Skeletal muscle tissue (tissue), 4 donors: ENCODE results near the gene LRBA. TPM values are rescaled to one million over a fixed set of nuclear protein-coding genes. Genes with fewer than 3 reads are reported as not detected.
"Not testable (repeated sequence)": the region's sequence is repeated elsewhere in the genome, so short reads cannot be mapped to it uniquely, and the experiment has no call there.

Source experiments
- H3K27ac ChIP-seq: one replicate; pipeline ENCODE4 v1.7.0; 2013; ENCODE audit warnings: mild to moderate bottlenecking, low read depth, low read length, inconsistent platforms
- H3K27me3 ChIP-seq, 3 donors: one replicate each; pipeline ENCODE4 v1.7.0; 2013; ENCODE audit warnings: low read length in 3 of 3; ENCODE audit not compliant: control insufficient read depth in 3 of 3, insufficient read depth in 3 of 3
- H3K36me3 ChIP-seq, 3 donors: one replicate each; pipeline ENCODE4 v1.7.0; 2013; ENCODE audit warnings: low read length in 3 of 3; ENCODE audit not compliant: control insufficient read depth in 3 of 3, insufficient read depth in 3 of 3
- H3K4me1 ChIP-seq, 3 donors: one replicate each; pipeline ENCODE4 v1.7.0; 2013; ENCODE audit warnings: low read length in 3 of 3, mild to moderate bottlenecking in 3 of 3; ENCODE audit not compliant: control insufficient read depth in 3 of 3, insufficient read depth in 3 of 3
- H3K4me3 ChIP-seq, 3 donors: one replicate each; pipeline ENCODE4 v1.7.0; 2013; ENCODE audit warnings: low read length in 3 of 3
- H3K9ac ChIP-seq, 3 donors: one replicate each; pipeline ENCODE4 v1.7.0; 2013; ENCODE audit warnings: low read length in 3 of 3, mild to moderate bottlenecking in 3 of 3, moderate library complexity in 2 of 3, low read depth in 1 of 3
- H3K9me3 ChIP-seq, 3 donors: one replicate each; pipeline ENCODE4 v1.7.0; 2013; ENCODE audit warnings: low read length in 3 of 3; ENCODE audit not compliant: control insufficient read depth in 3 of 3
- total RNA-seq: library from RNA; depleted of rRNA; stranded (reverse); fragments of >200 nt; gene quantifications from one replicate; pipeline ENCODE4 v1.2.3, GENCODE V29; 2014
- donor health status: Osteomylitis.

The LRBA gene
- total RNA-seq, result 58.5 TPM

DNA sequence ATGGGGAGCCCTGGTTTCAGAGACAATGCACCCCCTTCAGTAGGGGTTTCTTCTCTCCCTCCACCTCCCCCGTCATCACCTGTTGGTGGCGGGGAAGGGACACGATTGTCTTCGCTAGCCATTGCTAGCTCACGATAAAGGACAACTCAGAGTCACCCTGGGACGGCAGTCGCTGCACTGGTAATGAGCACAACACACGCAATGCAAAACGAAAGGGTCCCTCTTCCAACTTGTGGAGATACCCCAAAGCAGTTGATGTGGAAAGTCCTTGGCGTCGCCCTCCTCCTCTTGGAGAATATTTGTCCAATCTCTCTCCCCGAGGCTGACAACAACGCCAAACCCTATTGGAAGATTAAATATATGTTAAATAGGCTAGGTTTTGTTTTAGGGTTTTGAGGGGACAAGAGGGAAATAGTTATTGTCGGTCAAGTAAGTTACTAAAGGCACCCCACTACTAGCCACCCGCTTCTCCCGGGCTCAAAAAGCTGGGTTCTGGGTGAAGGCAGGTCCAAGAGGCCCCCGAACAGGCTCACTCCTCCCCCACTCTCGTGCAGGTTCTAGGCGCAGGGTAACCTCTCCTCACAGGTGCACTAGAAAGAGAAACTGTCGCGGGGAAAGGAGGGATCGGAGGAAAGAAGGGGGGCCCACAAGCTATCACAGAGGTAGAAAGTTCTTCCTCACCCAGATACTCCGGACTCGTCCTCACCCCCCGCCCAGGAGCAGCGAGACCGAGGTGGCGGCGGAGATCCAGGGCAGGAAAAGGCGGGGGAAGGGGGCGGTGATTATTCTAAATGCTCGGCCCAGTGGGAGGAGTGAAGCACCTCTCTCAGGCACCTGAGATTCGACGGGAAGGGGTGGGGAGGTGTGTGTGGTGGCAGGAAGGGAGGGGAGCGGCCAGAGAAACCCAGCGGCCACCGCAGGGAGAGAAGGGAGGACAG is at the start of gene LRBA:
Gene LRBA, minus strand, starts transcription at position 764 of the 938 bp plus-strand sequence. Its CDS starts 642 bp downstream, at position 122.
- Histone ChIP-seq H3K27me3 (no peaks in the 10 kb centered on the region), H3K27ac (peak within 1 kb of the TSS; percentile 77), H3K9ac (peak within 1 kb of the TSS; percentile 90 to 94 (median 94)), H3K4me3 (peak within 1 kb of the TSS; percentile 92 to 98 (median 96)), H3K36me3 (no peaks in the 10 kb centered on the region), H3K9me3 (no peaks in the 10 kb centered on the region), H3K4me1 (peaks cover 13 to 19% (median 16%) of the 10 kb centered on the region in 3 donors)

GRCh38 chr4:151063143-151063542 is 48.1 kb upstream of the LRBA start:
- H3K27ac ChIP-seq, H3K9me3 ChIP-seq, H3K9ac ChIP-seq, H3K4me1 ChIP-seq, H3K36me3 ChIP-seq, H3K27me3 ChIP-seq, H3K4me3 ChIP-seq: not testable (repeated sequence)

DNA sequence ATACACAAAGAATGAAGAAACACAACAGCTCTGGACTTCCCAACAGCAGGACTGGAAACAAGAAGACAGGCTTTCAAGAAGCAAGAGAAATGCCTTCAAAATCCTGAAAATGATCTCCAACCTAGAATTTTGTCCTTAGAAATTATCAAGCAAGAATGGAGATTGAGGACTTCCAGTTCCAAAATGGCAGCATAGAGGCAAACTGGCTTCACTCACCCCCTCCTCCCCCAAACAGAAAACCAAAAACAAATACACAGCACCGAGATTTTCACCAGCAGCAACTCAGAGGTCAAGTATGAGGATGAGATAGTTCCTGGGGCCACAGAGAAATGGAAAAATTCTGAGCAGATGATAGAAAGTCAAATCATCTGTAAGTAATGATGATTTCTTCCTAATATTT is 40.5 kb upstream of the LRBA start:
- Histone ChIP-seq H3K9me3 (no peaks in the 10 kb centered on the region), H3K4me1 (no peaks in the 10 kb centered on the region), H3K36me3 (no peaks in the 10 kb centered on the region), H3K27ac (no peak overlapping the region), H3K9ac (no peak overlapping the region), H3K27me3 (no peaks in the 10 kb centered on the region), H3K4me3 (no peak overlapping the region)

- H3K9me3 ChIP-seq, result no peaks in the 10 kb centered on the region
- no peak overlapping the region for H3K9ac ChIP-seq
- H3K4me3 ChIP-seq, result no peak overlapping the region
Measured at GRCh38 chr4:151052785-151053184, 37.7 kb upstream of the LRBA start.

DNA sequence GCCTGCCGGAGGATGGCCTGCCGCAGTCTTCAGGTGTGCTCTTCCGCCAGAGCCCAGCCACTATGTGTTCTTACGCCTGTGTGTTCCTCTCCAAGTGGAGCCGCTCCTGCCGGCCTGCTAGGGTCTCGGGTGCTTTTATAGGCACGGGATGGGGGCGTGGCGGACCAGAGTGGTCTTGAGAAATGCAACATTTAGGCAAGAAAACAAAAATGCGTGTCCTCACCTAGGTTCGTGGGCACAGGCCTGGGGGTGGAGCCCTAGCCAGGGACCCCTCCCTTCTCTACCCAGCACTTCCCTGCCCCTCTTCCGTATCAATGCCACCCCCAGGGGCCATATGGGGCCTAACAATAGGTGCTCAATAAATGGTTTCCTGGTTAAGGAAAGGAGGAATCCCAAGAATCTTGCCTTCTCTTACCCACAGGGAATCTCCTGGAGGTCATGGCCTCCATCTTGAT is 34.4 kb upstream of the LRBA start:
- no peaks in the 10 kb centered on the region for H3K36me3 ChIP-seq
- no peaks in the 10 kb centered on the region for H3K9me3 ChIP-seq
- H3K27me3 ChIP-seq, result no peaks in the 10 kb centered on the region
- no peak overlapping the region for H3K9ac ChIP-seq
- no peak overlapping the region for H3K4me3 ChIP-seq
- H3K4me1 ChIP-seq, result no peaks in the 10 kb centered on the region
- no peak overlapping the region for H3K27ac ChIP-seq

More at GRCh38 chr4:151052785-151053184, 37.7 kb upstream of the LRBA start:
- Histone ChIP-seq H3K27me3 (no peaks in the 10 kb centered on the region), H3K27ac (no peak overlapping the region), H3K36me3 (no peaks in the 10 kb centered on the region), H3K4me1 (no peaks in the 10 kb centered on the region)

DNA sequence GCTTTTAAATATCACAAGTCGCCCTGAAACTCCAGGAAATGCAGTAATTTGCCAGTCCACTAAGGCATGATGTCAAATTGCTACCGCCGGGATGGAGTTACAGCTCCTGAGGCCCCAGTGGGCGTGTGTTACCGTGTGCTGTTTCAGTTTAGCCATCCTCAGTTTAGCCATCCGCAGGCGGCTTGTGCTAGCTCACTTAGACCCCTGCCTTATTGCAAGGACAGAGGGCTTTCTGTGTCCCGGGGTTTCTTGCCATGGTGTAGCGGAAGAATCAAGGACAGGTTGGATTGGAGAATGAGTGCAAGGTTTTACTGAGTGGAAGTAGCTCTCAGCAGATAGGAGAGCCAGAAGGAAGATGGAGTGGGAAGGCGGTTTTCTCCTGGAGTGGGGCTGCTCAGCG is 33.8 kb upstream of the LRBA start:
- Histone ChIP-seq H3K9me3 (no peaks in the 10 kb centered on the region), H3K27me3 (no peaks in the 10 kb centered on the region), H3K36me3 (no peaks in the 10 kb centered on the region), H3K4me3 (no peak overlapping the region), H3K27ac (no peak overlapping the region), H3K9ac (no peak overlapping the region), H3K4me1 (no peaks in the 10 kb centered on the region)

GRCh38 chr4:151046609-151047008 is 31.5 kb upstream of the LRBA start:
- Histone ChIP-seq H3K27me3 (no peaks in the 10 kb centered on the region), H3K27ac (no peak overlapping the region), H3K9ac (no peak overlapping the region), H3K36me3 (no peaks in the 10 kb centered on the region), H3K9me3 (no peaks in the 10 kb centered on the region), H3K4me1 (no peaks in the 10 kb centered on the region), H3K4me3 (no peak overlapping the region)

DNA sequence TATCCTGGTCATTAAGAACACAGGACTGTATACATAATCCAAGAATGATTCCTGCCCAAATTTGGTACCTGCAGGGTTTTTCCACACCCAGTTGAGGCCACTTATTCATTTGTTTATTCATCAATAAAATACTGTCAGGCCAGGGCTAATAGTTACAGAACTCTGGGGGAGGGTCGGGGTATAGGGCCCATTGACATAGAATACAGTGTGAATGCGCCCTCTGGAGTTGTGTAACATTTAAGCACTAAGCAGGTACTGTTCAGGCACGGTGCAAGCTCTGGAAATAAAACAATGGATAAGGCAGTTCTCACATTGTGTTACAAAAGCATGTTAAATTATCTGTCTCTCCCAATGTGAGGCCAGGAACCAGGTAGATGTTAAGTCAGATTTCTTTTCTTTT is 30.8 kb upstream of the LRBA start:
- no peaks in the 10 kb centered on the region for H3K27me3 ChIP-seq
- no peaks in the 10 kb centered on the region for H3K4me1 ChIP-seq
- H3K27ac ChIP-seq, result no peak overlapping the region
- no peak overlapping the region for H3K9ac ChIP-seq
- no peaks in the 10 kb centered on the region for H3K9me3 ChIP-seq
- H3K36me3 ChIP-seq, result no peaks in the 10 kb centered on the region
- H3K4me3 ChIP-seq, result no peak overlapping the region

DNA sequence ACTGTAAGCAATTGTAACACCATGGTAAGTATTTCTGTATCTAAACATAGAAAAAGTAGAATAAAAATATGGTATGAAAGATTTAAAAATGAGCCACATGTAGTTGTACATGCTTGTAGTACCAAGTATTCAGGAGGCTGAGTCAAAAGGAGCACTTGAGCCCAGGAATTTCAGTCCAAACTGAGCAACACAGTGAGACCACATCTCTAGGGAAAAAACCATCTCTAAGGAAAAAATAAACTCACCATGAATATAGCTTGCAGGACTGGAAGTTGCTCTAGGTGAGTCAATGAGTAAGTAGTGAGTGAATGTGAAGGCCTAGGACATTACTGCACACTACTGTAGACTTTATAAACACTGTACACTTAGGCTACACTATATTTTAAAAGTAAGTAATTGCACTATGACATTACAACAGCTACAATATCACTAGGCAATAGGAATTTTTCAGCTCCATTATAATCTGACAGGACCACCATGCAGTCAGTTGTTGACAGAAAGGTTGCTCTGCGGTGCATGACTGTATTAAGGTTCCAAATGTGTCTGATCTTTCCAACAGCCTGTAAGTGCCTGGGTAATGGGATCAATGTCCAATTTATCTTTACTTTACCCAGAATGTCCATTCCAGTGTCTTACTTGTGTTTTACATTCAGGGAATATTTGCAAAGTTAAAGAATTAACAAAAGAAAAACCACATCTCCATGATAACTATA is 28.9 kb upstream of the LRBA start:
- no peaks in the 10 kb centered on the region for H3K36me3 ChIP-seq
- no peaks in the 10 kb centered on the region for H3K9me3 ChIP-seq
- no peak overlapping the region for H3K4me3 ChIP-seq
- H3K27me3 ChIP-seq, result no peaks in the 10 kb centered on the region
- H3K27ac ChIP-seq, result no peak overlapping the region
- no peaks in the 10 kb centered on the region for H3K4me1 ChIP-seq
- H3K9ac ChIP-seq, result no peak overlapping the region

GRCh38 chr4:151039733-151040132 is 24.6 kb upstream of the LRBA start:
- Histone ChIP-seq H3K9ac (no peak overlapping the region), H3K27ac (no peak overlapping the region), H3K4me3 (no peak overlapping the region), H3K9me3 (no peaks in the 10 kb centered on the region), H3K4me1 (no peaks in the 10 kb centered on the region), H3K36me3 (no peaks in the 10 kb centered on the region), H3K27me3 (no peaks in the 10 kb centered on the region)
